HuH-7.5 (cell line): Measurements from ENCODE around the gene CHD6.

Experiments used
- DNase-seq: peaks from one replicate; pipeline ENCODE4 v3.0.0; 2011; ENCODE audit warnings: low spot score

The CHD6 gene

GRCh38 chr20:41366546-41367392 is 251.4 kb downstream of the CHD6 start, which contains the start of gene EMILIN3:
EMILIN3 (minus strand) TSS chr20:41366818; CDS start chr20:41366634, 184 bp downstream.
- DNase-seq, result no peak

GRCh38 chr20:41365777-41366545 is 252.2 kb downstream of the CHD6 start:
- DNase-seq, result no peak

- no peak for DNase-seq
These were observed 253.0 kb downstream of the CHD6 start for GRCh38 chr20:41364967-41365765.

- no peak for DNase-seq
These were observed 253.8 kb downstream of the CHD6 start for GRCh38 chr20:41364236-41364855.

- no peak for DNase-seq
These were observed 254.6 kb downstream of the CHD6 start for GRCh38 chr20:41363601-41364000.

- DNase-seq, result no peak
These were observed 255.4 kb downstream of the CHD6 start for GRCh38 chr20:41362748-41363140.

- DNase-seq, result no peak
These were observed 256.1 kb downstream of the CHD6 start for GRCh38 chr20:41361757-41362747.

GRCh38 chr20:41360831-41361756 is 257.1 kb downstream of the CHD6 start:
- no peak for DNase-seq

- DNase-seq, result no peak
These were observed 258.6 kb downstream of the CHD6 start for GRCh38 chr20:41359541-41360011.

GRCh38 chr20:41358717-41359116 is 259.5 kb downstream of the CHD6 start:
- no peak for DNase-seq

- no peak for DNase-seq
These were observed 259.9 kb downstream of the CHD6 start for GRCh38 chr20:41358230-41358629.

- no peak for DNase-seq
These were observed 260.6 kb downstream of the CHD6 start for GRCh38 chr20:41357424-41358163.

GRCh38 chr20:41356951-41357350 is 261.2 kb downstream of the CHD6 start:
- DNase-seq, result no peak

GRCh38 chr20:41355598-41356203 is 262.5 kb downstream of the CHD6 start:
- DNase-seq, result no peak

GRCh38 chr20:41355192-41355591 is 263.0 kb downstream of the CHD6 start:
- DNase-seq, result no peak

- DNase-seq, result no peak
These were observed 264.6 kb downstream of the CHD6 start for GRCh38 chr20:41353530-41353929.

- DNase-seq, result no peak
These were observed 265.5 kb downstream of the CHD6 start for GRCh38 chr20:41352666-41353065.

- no peak for DNase-seq
These were observed 266.1 kb downstream of the CHD6 start for GRCh38 chr20:41352106-41352505.
